ENCODE measurements around the gene FAM98A. TPM values are rescaled to one million over a fixed set of nuclear protein-coding genes. Genes with fewer than 3 reads are reported as not detected.

FAM98A gene
- total RNA-seq (2022; extraction: Qiagen RNA extraction; ENCODE audit: low read depth) = 64.3 to 142 TPM (median 72.5 TPM) in 5 replicates

GRCh38 chr2:33599175-33599942 is at the start of gene FAM98A:
FAM98A (minus strand) TSS chr2:33599299; CDS start chr2:33599221, 78 bp downstream.

Other genes with a start within 250 kb of the FAM98A start
- gene RASGRP3, start 122.7 kb downstream of the FAM98A start, total RNA-seq (2022; extraction: Qiagen RNA extraction; ENCODE audit: low read depth) = 0.89 to 1.7 TPM (median 1.0 TPM) in 5 replicates

Measured in A549 treated with CpdA at 1 μM for 4 hours (cell line).